PC-9 (cell line): Measurements from ENCODE around the gene GALNT9. TPM values are rescaled to one million over a fixed set of nuclear protein-coding genes. Genes with fewer than 3 reads are reported as not detected.
A peak's percentile ranks its signal among the peaks of the same experiment; 100 is the strongest.

Source experiments
- BruUV-seq: library from RNA; stranded (reverse); fragments of 400-500 nt; replicated peaks from 2 replicates; lab custom pipeline; 2021; lab: Mats Ljungman, UMichigan
- CTCF ChIA-PET: fragments of 300-600 bp; sonication (Branson Sonifier 250); formaldehyde crosslinking; loops from one replicate; lab custom pipeline; 2022; ENCODE audit warnings: antibody characterized with exemption; lab: Charles Lee
- POLR2A ChIA-PET: fragments of 300-600 bp; sonication (Branson Sonifier 250); formaldehyde crosslinking; loops from one replicate; lab custom pipeline; 2022; ENCODE audit warnings: antibody characterized with exemption; ENCODE audit not compliant: unreplicated experiment; lab: Charles Lee
- DNase-seq, 2 experiments: peaks; one replicate each; pipeline versions ENCODE4 v3.0.0 to v3.0.0-alpha.2; 2015 to 2022; ENCODE audit warnings: mixed read lengths in 1 of 2
- H2AFZ ChIP-seq: fragments of 200-600 bp; sonication (generic); 2 replicates; pipeline ENCODE4 v1.8.1; 2017; ENCODE audit warnings: antibody characterized with exemption
- H3F3A ChIP-seq: fragments of 200-600 bp; sonication (generic); 2 replicates; pipeline ENCODE4 v1.8.1; 2017; ENCODE audit warnings: antibody characterized with exemption, mild to moderate bottlenecking, low read depth; ENCODE audit not compliant: insufficient read depth
- H3K27ac ChIP-seq: fragments of 200-600 bp; sonication (generic); 2 replicates; pipeline ENCODE4 v1.6.1; 2016; ENCODE audit warnings: mixed run types
- H3K27me3 ChIP-seq: fragments of 200-600 bp; sonication (generic); 2 replicates; pipeline ENCODE4 v1.6.1; 2016; ENCODE audit warnings: low read depth, mixed run types; ENCODE audit not compliant: insufficient read depth
- H3K36me3 ChIP-seq: fragments of 200-600 bp; sonication (generic); 2 replicates; pipeline ENCODE4 v1.6.1; 2016; ENCODE audit warnings: low read depth, mixed run types
- H3K4me1 ChIP-seq: fragments of 200-600 bp; sonication (generic); replicated peaks from 2 replicates; pipeline ENCODE4 v1.6.1; 2016; ENCODE audit warnings: mixed run types; ENCODE audit not compliant: insufficient read depth
- H3K4me2 ChIP-seq: fragments of 200-600 bp; sonication (generic); 2 replicates; pipeline ENCODE4 v1.6.1; 2017; ENCODE audit warnings: mixed run types
- H3K4me3 ChIP-seq: fragments of 200-600 bp; sonication (generic); 2 replicates; pipeline ENCODE4 v1.6.1; 2016; ENCODE audit warnings: mixed run types
- H3K79me2 ChIP-seq: fragments of 200-600 bp; sonication (generic); 2 replicates; pipeline ENCODE4 v1.6.1; 2017; ENCODE audit warnings: low read depth, mixed run types
- H3K9me2 ChIP-seq: fragments of 200-600 bp; sonication (generic); 2 replicates; pipeline ENCODE4 v1.8.1; 2017; ENCODE audit warnings: mild to moderate bottlenecking; ENCODE audit not compliant: insufficient read depth
- H3K9me3 ChIP-seq: fragments of 200-600 bp; sonication (generic); 2 replicates; pipeline ENCODE4 v1.8.1; 2016; ENCODE audit warnings: low read depth; ENCODE audit not compliant: insufficient read depth
- H4K20me1 ChIP-seq: fragments of 200-600 bp; sonication (generic); 2 replicates; pipeline ENCODE4 v1.8.1; 2017; ENCODE audit not compliant: insufficient read depth
- CTCF ChIP-seq: fragments of 200-600 bp; sonication (generic); conservative IDR thresholded peaks from 2 replicates; pipeline ENCODE4 v1.6.1; 2017; ENCODE audit warnings: mixed run types, antibody characterized with exemption, mild to moderate bottlenecking, moderate library complexity
- EZH2 ChIP-seq: fragments of 200-600 bp; sonication (generic); IDR thresholded peaks from 2 replicates; pipeline ENCODE4 v1.8.0; 2017; ENCODE audit warnings: antibody characterized with exemption, low read depth
- intact Hi-C: fragments of 100-400 bp; cut with micrococcal nuclease; formaldehyde crosslinking; loops from one replicate; pipeline ENCODE4 v1.10.0; 2022; ENCODE audit not compliant: unreplicated experiment
- total RNA-seq: library from RNA; stranded (reverse); gene quantifications from 2 replicates; pipeline ENCODE4 v1.2.3, GENCODE V29; 2021

The GALNT9 gene
- total RNA-seq, 1 experiment from 2014 or later, result 11.2 TPM

DNA sequence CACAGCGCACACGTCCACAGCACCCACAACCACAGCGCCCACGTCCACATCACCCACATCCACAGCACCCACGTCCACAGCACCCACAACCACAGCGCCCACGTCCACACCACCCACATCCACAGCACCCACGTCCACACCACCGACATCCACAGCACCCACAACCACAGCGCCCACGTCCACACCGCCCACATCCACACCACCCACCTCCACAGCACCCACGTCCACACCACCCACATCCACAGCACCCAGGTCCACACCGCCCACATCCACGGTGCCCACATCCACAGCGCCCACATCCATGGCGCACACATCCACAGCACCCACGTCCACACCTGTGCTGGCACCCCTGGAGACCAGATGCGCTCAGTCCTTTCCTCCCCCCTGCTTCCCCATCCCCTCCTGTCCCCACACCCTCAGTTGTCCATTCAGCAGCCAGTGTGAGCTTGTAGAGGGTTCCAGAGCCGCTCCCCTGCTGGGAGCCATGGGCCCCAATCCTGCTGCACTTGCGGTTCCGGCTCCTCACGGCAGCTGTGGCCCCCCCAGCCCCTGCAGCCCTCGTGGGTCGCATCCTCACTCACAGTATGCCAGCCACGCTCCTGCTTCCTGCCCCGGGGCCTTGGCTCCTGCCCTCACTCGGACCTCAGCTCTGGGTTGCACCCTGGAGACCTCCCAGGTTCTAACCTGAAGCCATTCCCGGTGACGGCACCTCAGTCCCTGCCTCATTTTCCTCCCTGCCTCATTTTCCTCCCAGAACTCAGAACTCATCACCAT is 37.8 kb downstream of the GALNT9 start:
- no TSS peak for BruUV-seq
- no peaks in the 10 kb centered on the region; the same call in 1 of the 2 replicates for H3K9me3 ChIP-seq
- H3K36me3 ChIP-seq, result no peaks in the 10 kb centered on the region
- CTCF ChIA-PET, result no interaction called here
- no peaks in the 10 kb centered on the region for H3K79me2 ChIP-seq
- H3K9me2 ChIP-seq, result no peaks in the 10 kb centered on the region
- H3F3A ChIP-seq, result peaks cover 5% of the 10 kb centered on the region; the same call in 1 of the 2 replicates
- no peak overlapping the region for H3K4me2 ChIP-seq
- no peaks in the 10 kb centered on the region for H4K20me1 ChIP-seq
- intact Hi-C loops, result no loop called here
- no peak overlapping the region for H2AFZ ChIP-seq
- H3K4me3 ChIP-seq, result no peak overlapping the region
- DNase-seq, result no peak
- H3K27me3 ChIP-seq, result peaks cover 60% of the 10 kb centered on the region
- peaks cover 1% of the 10 kb centered on the region for H3K4me1 ChIP-seq
- no peak overlapping the region for H3K27ac ChIP-seq
- TF ChIP-seq CTCF (no peak), EZH2 (no peak)
- POLR2A ChIA-PET, result no interaction called here

DNA sequence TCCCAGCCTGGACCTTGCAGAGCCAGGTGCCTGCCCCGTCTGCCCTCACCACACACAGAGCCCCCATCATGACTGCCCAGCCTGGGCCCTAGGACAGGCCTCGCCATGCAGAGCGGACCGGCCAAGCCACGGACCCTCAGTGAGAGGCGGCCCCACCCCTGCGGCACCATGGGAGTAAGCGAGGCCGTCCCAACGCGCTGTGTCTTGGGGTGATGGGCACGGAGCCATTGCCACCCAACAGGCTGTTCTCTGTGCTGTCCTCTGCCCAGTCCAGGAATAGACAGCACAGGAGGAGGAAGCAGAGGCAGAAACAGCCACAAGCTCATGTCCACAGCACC is 39.2 kb downstream of the GALNT9 start:
- no peaks in the 10 kb centered on the region; the same call in 1 of the 2 replicates for H3K9me3 ChIP-seq
- ChIA-PET POLR2A (no interaction called here), CTCF (no interaction called here)
- no peaks in the 10 kb centered on the region for H3K79me2 ChIP-seq
- H3K4me3 ChIP-seq, result no peak overlapping the region
- intact Hi-C loops, result no loop called here
- no peak for DNase-seq
- no peak overlapping the region for H3K4me2 ChIP-seq
- peaks cover 13% of the 10 kb centered on the region for H3K4me1 ChIP-seq
- BruUV-seq, result no TSS peak
- no peaks in the 10 kb centered on the region for H3K36me3 ChIP-seq
- no peaks in the 10 kb centered on the region for H4K20me1 ChIP-seq
- no peak overlapping the region for H2AFZ ChIP-seq
- TF ChIP-seq EZH2 (no peak), CTCF (no peak)
- no peak overlapping the region for H3K27ac ChIP-seq
- no peaks in the 10 kb centered on the region for H3K9me2 ChIP-seq
- peaks cover 46% of the 10 kb centered on the region for H3K27me3 ChIP-seq
- H3F3A ChIP-seq, result peaks cover 15% of the 10 kb centered on the region; the same call in 1 of the 2 replicates

DNA sequence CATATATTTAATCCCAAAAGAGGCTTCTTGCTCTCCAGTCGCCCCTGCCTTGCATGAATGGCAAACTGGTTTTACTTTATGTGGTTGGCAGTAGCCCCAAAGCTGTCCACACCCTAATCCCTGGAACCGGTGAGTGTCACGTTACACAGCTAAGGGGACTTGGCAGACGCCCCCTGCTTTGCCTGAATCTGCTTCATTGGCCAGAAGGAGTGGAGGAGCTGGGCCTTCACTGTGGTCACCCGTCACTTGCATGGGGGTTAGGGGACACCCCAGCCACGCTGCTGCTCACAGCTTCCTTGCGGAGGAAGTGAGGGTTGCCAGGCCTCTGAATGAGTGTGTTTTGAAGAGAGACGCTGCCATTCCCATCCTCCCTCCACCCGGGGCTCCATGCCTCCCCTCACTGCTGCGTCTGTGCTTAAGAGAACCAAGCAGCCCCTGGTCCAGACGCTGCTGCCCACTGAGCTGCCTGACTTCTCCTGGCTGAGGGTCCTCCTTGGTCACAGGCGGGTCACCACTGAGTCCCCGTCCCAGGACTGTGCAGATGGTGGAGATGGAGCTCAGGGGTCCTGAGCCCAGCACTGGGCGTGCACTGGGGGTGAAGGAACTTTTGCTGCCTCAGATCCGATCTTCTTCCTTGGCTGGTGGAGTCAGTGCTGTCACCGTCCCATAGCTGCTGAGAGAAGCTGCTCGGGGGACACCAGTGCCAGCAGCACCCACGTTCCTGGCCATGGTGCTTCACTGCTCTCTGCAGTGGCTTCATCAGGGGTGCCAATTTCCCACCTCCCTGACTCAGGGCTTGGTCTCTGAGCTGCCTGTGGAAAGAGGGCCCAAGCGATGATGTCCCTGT is 39.8 kb downstream of the GALNT9 start:
- CTCF ChIA-PET, result no interaction called here
- DNase-seq, result peak in 1 of 2 experiments; percentile 73
- intact Hi-C loops, result loop anchor here (1.0 to 5.0 kb wide), 3 partner anchors 44 to 103 kb away; no protein-coding TSS in a partner anchor
- no peaks in the 10 kb centered on the region for H3K79me2 ChIP-seq
- no TSS peak for BruUV-seq
- H3K4me2 ChIP-seq, result no peak overlapping the region
- no peak overlapping the region for H3K27ac ChIP-seq
- no peak overlapping the region for H2AFZ ChIP-seq
- H3K9me3 ChIP-seq, result no peaks in the 10 kb centered on the region; the same call in 1 of the 2 replicates
- H3K4me3 ChIP-seq, result no peak overlapping the region
- POLR2A ChIA-PET, result interaction anchor here (0.7 kb wide), 1 partner anchor 98 kb away, joined by 4 read pairs; no protein-coding TSS in a partner anchor
- no peaks in the 10 kb centered on the region for H3K36me3 ChIP-seq
- no peaks in the 10 kb centered on the region for H4K20me1 ChIP-seq
- H3K4me1 ChIP-seq, result peaks cover 19% of the 10 kb centered on the region
- H3F3A ChIP-seq, result peaks cover 15% of the 10 kb centered on the region; the same call in 1 of the 2 replicates
- TF ChIP-seq CTCF, result no peak
- no peak for TF ChIP-seq EZH2
- peaks cover 40% of the 10 kb centered on the region for H3K27me3 ChIP-seq
- H3K9me2 ChIP-seq, result no peaks in the 10 kb centered on the region
